A673 (cell line): ENCODE measurements around the gene FRMPD4. TPM values are rescaled to one million over a fixed set of nuclear protein-coding genes. Genes with fewer than 3 reads are reported as not detected.

Experiments used
- BruUV-seq: library from RNA; stranded (reverse); fragments of 400-500 nt; replicated peaks from 2 replicates; lab custom pipeline; 2021; lab: Mats Ljungman, UMichigan
- CTCF ChIA-PET: fragments of 300-600 bp; sonication (Branson Sonifier 250); formaldehyde crosslinking; loops from one replicate; lab custom pipeline; 2022; ENCODE audit warnings: antibody characterized with exemption; lab: Charles Lee
- POLR2A ChIA-PET: fragments of 300-600 bp; sonication (Branson Sonifier 250); formaldehyde crosslinking; loops from one replicate; lab custom pipeline; 2022; ENCODE audit warnings: antibody characterized with exemption; ENCODE audit not compliant: low non-redundant PET; lab: Charles Lee
- DNase-seq: peaks from one replicate; pipeline ENCODE4 v3.0.0-alpha.2; 2015; ENCODE audit warnings: low spot score
- H3K27ac ChIP-seq: fragments of 200-600 bp; sonication (generic); 2 replicates; pipeline ENCODE4 v1.5.1; 2016; ENCODE audit warnings: mixed run types, low read depth, mild to moderate bottlenecking, mixed read lengths, antibody characterized with exemption, low read length; ENCODE audit not compliant: poor library complexity, severe bottlenecking
- H3K27me3 ChIP-seq: fragments of 200-600 bp; sonication (generic); replicated peaks from 2 replicates; pipeline ENCODE4 v1.6.1; 2017; ENCODE audit warnings: mixed run types, low read depth, mild to moderate bottlenecking, mixed read lengths, antibody characterized with exemption, low read length; ENCODE audit not compliant: insufficient read depth, poor library complexity
- H3K36me3 ChIP-seq: fragments of 200-600 bp; sonication (generic); 2 replicates; pipeline ENCODE4 v1.6.1; 2016; ENCODE audit warnings: mixed run types, mild to moderate bottlenecking, mixed read lengths, antibody characterized with exemption, low read length; ENCODE audit not compliant: insufficient read depth, poor library complexity, severe bottlenecking
- H3K4me1 ChIP-seq: fragments of 200-600 bp; sonication (generic); 2 replicates; pipeline ENCODE4 v1.6.1; 2017; ENCODE audit warnings: mixed run types, mild to moderate bottlenecking, mixed read lengths, antibody characterized with exemption, low read length; ENCODE audit not compliant: insufficient read depth, poor library complexity, severe bottlenecking
- H3K4me3 ChIP-seq: fragments of 200-600 bp; sonication (generic); 2 replicates; pipeline ENCODE4 v1.5.1; 2016; ENCODE audit warnings: low read depth, mixed run types, mild to moderate bottlenecking, mixed read lengths, low read length; ENCODE audit not compliant: poor library complexity, severe bottlenecking
- H3K9me3 ChIP-seq: fragments of 200-600 bp; sonication (generic); 2 replicates; pipeline ENCODE4 v1.6.1; 2016; ENCODE audit warnings: mixed run types, low read depth, mild to moderate bottlenecking, mixed read lengths, antibody characterized with exemption, low read length; ENCODE audit not compliant: poor library complexity, severe bottlenecking
- CTCF ChIP-seq: fragments of 300-800, 200-600 bp; sonication (generic); conservative IDR thresholded peaks from 2 replicates; pipeline ENCODE4 v1.5.1; 2017; ENCODE audit warnings: low read depth, mild to moderate bottlenecking, antibody characterized with exemption, low read length, moderate library complexity, mixed read lengths
- EZH2 ChIP-seq: fragments of 200-600 bp; sonication (generic); IDR thresholded peaks from 2 replicates; pipeline ENCODE4 v1.6.1; 2017; ENCODE audit warnings: borderline replicate concordance, low read depth, mild to moderate bottlenecking, mixed read lengths, antibody characterized with exemption, low read length; ENCODE audit not compliant: poor library complexity, severe bottlenecking
- intact Hi-C: fragments of 100-400 bp; cut with micrococcal nuclease; formaldehyde crosslinking; loops from one replicate; pipeline ENCODE4 v1.10.0; 2022; ENCODE audit not compliant: unreplicated experiment
- total RNA-seq: library from RNA; stranded (reverse); gene quantifications from 2 replicates; pipeline ENCODE4 v1.2.3, GENCODE V29; 2021

FRMPD4 gene
- total RNA-seq, 1 experiment from 2014 or later = not detected

DNA sequence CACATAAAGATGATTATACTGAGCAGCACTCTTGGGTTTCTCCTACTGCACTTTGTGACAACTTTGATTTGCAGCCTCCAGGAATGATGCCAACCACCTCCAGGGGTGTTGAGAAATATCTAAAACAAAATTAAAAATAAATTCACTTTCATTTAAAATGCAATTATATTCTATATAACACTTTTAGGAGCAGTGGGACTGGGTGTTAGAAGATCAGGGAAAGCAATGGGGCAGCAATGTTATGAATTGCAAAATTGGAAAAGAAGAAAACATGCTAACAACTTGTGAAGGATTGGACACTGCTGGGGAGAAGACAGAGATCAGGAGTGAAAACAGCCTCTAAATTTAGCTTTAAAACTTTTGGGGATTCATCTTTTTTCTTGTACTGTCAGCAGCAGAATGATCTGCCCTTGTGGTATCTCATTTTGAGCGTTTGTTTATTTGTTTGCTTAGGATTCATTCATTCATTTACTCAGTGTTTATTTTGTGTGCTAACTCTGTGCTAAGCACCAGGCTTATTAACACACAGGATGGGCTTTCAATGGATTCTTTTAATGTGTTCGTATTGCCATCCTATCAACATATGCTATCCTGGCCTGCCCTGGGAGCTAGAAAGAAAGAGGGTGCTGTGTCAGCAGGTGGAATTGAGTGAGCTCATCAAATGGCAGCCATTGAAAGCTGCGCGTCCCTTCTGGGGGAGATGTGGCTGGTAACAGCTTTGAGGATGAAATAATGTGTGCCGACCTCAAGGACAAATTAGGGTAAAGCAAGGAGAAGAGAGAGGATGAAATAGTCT, 96.5 kb downstream of the FRMPD4 start:
- intact Hi-C loops = no loop called here
- BruUV-seq = no TSS peak
- ChIA-PET POLR2A (no interaction called here), CTCF (no interaction called here)
- no peaks in the 10 kb centered on the region for H3K9me3 ChIP-seq
- H3K27me3 ChIP-seq = no peaks in the 10 kb centered on the region
- no peaks in the 10 kb centered on the region for H3K36me3 ChIP-seq
- TF ChIP-seq CTCF (no peak), EZH2 (no peak)
- H3K27ac ChIP-seq = no peak overlapping the region
- DNase-seq = no peak
- H3K4me1 ChIP-seq = no peaks in the 10 kb centered on the region
- H3K4me3 ChIP-seq = no peak overlapping the region

GRCh38 chrX:12236156-12236555, 97.9 kb downstream of the FRMPD4 start:
- POLR2A ChIA-PET = no interaction called here
- Histone ChIP-seq H3K4me1 (no peaks in the 10 kb centered on the region), H3K27ac (no peak overlapping the region), H3K27me3 (no peaks in the 10 kb centered on the region), H3K36me3 (no peaks in the 10 kb centered on the region), H3K4me3 (no peak overlapping the region), H3K9me3 (no peaks in the 10 kb centered on the region)
- no TSS peak for BruUV-seq
- TF ChIP-seq CTCF = no peak
- no peak for TF ChIP-seq EZH2
- DNase-seq = no peak
- intact Hi-C loops = no loop called here
- CTCF ChIA-PET = no interaction called here

- H3K27me3 ChIP-seq = no peaks in the 10 kb centered on the region
- H3K9me3 ChIP-seq = no peaks in the 10 kb centered on the region
- no peaks in the 10 kb centered on the region for H3K4me1 ChIP-seq
- ChIA-PET POLR2A (no interaction called here), CTCF (no interaction called here)
- DNase-seq = no peak
- no peak for TF ChIP-seq EZH2
- TF ChIP-seq CTCF = no peak
- intact Hi-C loops = no loop called here
- H3K4me3 ChIP-seq = no peak overlapping the region
- H3K27ac ChIP-seq = no peak overlapping the region
- no TSS peak for BruUV-seq
- no peaks in the 10 kb centered on the region for H3K36me3 ChIP-seq
These were observed 98.9 kb downstream of the FRMPD4 start for GRCh38 chrX:12237131-12237530.
